HG03175 (cell line): ENCODE data around the gene ROR1.

ENCODE experiments used
- ATAC-seq: cut with Tn5 transposase; IDR thresholded peaks from one replicate; pipeline ENCODE4 v1.9.1; 2021; ENCODE audit warnings: mild to moderate bottlenecking, moderate library complexity; ENCODE audit not compliant: unreplicated experiment

Gene ROR1

DNA sequence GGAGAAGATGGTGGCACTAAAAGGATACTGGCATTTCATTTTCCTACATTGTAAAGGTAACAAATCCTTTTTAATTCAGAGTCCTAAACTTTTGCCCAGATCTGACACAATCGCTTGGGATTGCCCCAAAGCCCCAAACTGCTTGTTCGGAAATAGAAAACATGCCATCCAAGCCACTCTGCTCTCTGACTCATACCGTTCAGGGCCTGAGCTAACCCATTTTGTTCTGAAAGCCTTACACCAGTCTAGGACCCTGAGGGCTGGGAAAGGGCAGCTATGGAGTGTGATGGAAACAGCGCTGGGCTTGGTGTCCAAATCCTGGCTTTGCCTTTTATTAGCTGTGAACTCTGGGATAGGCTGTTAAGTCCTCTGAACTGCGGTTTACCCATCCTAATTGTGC is 270.2 kb downstream of the ROR1 start:
- no peak for ATAC-seq

DNA sequence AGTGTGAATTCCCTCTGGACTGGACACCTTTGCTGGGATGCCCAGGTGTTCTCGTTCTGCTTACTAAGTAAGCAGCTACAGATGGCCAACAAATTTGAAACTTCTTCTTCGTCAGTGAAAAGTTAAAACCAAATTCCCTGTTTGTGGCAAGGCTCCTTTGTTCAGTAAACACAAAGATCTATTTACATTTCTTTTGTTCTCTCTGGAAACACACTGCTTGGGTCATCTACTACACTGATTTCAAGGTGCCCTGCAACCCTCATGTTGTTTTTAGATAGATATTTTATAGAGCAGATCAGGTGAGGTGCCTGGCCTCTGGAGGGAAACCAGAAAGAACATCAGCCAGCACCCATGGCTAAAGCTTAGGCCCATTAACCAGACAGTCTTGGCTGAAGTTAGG is 272.4 kb downstream of the ROR1 start:
- no peak for ATAC-seq

DNA sequence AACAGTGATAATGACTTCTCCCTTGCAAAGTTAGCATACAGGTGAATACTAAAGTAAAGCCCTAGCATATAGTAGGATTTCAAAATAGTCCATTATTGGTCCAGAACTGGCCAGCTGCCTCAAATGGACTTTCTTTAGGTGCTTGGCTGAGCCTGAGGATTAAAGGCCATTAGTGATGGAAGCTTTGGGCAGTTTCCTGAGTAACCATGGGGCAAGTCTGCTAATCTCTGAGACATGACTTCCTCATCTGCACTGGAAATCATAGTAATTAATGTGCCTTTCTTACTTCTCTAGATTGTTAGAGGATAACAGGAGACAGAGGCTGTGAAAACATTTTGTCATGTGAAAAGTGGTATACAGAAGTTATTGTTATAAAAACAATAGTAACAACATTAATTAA is 273.1 kb downstream of the ROR1 start:
- no peak for ATAC-seq

DNA sequence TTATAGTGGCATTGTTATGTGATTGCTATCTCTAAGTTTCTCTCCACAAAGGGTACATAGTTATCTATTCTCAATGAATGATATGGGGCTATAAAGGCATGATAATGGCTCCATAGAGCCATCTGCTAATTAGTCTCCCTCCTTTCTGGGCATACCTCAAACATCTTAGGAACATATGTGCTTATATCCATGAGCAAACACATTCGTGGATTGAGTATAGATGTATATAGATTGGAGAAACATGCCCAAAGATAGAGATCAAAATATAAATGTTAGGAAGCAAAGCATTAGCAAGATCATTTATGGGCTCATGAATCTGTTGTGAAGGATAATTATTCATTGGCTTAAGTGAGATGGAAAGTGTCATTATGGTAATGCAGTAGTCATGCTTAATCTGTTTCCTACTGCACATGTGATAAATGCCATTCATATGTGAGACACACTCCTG is 273.8 kb downstream of the ROR1 start:
- no peak for ATAC-seq

DNA sequence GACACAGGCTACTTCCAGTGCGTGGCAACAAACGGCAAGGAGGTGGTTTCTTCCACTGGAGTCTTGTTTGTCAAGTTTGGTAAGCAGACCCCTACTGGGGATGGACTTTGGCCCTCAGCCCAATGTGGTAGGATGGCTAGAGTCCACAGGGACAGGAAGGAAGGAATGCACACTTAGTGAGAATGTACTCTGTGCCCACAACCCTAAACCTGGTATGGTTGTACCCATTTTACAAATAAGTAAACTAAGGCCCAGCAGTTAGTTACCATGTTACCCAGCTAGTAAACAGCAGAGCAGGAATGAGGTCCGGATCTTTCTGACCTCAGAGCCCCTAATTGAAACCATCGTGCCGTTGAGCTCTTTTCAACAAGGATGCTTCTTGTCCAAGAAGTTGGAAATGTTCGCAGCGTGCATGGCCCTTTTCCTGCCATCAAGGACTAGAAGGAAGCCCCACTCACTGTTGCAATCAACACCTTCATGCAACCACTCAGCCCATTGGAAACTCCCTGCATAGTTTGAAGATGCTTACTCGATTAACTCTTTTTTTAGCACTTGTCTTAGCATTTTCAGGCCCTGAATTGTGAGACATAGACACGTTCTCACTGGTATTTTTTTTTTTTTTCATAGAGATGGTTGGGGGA is 276.2 kb downstream of the ROR1 start:
- no peak for ATAC-seq

DNA sequence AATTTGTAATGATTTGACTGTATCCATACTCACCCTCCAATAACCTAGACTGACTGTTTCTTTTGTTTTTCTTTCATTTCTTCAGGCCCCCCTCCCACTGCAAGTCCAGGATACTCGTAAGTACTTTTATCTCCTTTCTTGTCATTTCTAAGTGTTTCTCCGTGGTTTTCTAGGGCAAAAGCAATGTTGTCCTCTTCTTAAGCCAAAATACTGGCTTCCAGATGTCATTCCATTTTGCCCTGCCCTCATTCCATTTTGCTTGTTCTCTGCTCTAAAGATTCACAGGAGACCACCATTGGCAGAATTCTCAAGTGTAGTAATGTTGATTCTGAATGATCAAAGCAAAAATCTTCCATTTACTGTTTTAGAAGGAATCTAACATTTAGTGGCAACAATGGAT is 276.8 kb downstream of the ROR1 start:
- no peak for ATAC-seq

DNA sequence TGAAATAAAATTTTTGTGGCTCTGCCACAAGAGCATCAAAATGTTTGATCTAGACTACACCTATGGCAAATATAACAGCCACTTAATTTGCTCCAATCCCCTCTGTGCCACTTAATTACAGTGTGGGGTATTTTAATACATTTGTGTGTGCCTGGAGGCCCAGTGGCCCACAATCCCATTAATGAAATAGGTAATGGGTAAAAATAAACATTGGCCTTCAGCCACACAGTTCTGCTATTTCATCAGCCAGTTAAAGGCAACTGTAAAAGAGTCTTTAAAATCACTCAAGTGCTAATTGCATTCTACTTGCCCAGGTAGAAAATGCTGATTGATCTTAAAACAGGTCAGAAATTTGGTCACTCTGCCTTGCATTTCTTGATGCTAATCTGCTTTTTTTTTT is 278.0 kb downstream of the ROR1 start:
- ATAC-seq = no peak

DNA sequence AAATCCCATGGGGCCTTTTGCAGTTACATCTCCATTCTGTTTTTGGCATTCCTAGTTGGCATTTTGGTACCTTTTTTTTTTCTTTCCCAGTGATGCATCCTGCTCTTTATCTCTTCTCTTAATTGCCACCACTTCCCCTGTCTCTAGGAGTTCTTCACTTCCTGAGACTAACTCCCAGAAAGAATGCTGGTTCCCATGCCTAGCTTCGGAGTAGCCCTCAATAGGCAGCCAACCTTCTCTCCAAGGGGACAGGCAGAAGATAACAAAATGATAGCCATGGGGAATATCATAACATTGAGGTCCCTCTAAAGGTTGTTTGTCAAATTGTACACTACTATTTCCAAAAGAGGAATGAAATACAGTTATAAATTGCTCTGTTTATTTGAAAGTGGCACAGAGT is 279.0 kb downstream of the ROR1 start:
- ATAC-seq = no peak

DNA sequence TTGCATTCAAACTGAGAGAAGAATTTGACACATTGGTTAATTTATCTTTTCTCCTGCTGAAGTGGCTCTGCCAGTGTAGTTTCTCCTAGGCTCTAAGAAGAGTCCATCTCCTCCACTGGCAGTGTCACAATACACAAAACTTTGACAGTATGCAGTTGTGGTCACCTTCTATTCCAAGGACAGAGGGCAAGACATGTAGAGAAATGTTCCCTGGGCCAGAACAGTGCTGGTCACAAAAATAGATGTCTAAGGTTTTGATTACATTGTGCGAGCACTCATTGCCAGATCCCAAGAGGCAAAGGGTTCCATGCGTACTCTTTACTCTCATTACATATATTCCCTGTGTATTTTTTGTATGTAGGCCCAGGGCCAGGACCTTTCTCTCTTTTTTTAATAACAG is 281.5 kb downstream of the ROR1 start:
- no peak for ATAC-seq

DNA sequence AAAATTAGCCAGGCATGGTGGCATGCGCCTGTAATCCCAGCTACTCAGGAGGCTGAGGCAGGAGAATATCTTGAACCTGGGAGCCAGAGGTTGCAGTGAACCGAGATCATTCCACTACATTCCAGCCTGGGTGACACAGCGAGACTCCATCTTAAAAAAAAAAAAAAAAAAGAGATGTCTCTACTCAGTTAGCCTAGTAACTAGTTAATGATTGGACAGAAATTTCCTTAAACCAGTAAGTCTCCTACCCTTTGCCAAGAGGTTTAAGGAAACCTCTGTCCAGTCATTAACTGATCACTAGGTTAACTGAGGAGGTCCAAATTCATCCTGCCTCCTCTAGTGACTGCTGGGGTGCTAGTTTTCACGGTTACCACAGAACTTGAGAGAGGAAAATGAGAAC is 285.7 kb downstream of the ROR1 start:
- no peak for ATAC-seq

DNA sequence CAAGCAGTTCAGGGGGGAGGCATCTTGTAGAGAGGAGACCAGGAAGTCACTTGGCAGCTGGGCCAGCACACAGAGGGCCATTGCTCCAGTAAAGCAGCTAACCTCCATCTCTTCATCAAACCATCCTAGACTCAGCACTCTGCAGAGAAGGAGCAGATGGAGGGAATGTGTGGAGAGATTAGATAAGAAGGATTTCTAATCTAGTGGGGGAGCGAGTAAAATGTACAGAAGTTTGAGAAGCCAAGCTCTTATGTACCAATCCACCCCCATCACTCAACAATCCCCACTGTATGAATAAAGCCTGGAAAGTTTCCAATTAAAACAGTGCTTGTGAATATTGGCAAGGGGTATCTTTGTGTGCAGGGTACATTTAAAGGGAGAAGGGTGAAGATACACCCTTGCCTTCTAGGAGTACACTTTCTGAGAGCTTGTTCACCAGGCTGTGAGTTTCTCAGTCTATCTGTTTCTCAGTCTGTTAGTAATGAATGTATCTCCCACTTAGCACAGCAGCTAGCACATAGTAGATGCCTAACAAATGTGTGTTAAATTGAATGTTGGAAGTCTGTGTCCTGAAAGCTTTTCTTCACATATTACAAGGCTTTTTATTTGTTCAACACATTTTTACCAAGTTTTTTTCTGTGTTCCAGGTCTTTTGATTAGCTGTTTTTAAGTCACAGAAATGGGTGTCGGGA is 286.9 kb downstream of the ROR1 start:
- no peak for ATAC-seq

DNA sequence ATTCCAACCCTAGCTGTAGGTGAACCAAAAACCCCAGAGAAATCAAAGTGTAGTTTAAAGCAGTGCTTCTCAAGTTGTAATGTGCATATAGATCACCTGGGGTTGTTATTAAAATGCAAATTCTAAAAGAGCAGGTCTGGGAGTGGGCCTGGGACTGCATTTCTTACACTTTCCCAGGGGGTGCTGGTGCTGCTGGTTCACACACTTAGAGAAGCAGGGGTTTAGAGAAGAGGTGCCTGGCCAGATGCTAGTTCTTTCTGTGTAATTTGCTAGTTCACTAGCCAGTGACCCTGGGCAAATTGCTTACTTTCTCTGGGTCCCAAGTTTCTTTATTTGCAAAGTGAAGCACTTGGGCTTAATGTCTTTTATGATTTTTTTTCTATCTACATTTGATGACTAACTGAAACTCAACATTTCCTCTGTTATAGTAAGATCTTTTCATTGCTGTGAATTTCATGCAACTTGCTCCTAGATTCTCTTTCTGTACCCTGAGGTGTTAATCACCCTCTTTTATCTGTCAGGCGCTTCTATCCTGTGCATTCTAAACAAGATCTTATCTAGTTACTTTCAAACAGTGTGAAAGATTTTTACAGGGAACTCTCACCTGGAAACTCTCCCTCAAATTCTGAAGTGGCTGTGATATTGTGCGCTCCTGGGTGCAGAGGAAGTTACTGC is 287.8 kb downstream of the ROR1 start:
- no peak for ATAC-seq

DNA sequence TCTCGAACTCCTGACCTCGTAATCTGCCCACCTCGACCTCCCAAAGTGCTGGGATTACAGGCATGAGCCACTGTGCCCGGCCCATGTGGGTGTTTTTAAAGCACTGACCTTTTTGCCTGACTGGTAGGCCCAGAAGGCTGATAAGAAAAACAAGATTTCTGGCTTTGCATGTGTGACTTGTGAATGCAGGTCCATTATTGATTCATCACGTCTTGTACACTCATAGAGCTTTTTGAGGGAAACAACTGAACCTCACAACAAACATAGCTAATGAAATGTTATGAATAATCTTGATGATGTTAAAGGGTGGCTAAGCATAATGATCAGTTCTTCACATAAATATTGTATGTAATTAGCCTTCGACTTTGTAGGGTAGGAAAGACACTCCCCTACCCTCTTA is 288.7 kb downstream of the ROR1 start:
- ATAC-seq = no peak

DNA sequence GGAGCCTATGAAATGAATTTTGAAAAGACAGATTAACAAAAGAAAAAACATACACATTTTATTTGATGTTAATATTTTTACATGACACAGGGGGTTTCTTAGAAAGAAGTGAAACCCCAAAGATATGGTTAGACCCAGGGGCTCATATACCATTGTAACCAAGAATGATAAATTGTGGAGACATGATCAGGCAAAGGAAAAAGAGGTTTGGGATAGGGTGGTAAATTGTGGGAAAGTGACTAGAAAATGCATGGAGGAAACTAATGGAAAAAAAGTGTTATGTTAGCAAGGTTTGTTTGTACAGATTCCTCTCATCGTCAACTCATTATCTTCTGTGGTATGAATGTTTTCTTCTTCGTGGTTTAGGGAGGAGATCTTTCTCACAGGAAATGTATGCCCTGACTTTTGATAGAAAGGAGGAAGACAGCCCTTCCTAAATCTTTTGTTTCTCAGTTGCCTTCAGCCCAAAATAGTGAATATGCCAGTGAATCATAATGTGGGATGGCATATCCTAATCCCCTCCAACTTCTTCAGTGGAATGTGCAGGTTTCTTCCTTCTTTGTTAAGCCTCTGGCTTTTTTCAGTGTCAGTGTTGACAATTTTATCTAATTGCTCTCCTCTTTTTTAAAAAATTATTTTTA is 289.2 kb downstream of the ROR1 start:
- no peak for ATAC-seq

DNA sequence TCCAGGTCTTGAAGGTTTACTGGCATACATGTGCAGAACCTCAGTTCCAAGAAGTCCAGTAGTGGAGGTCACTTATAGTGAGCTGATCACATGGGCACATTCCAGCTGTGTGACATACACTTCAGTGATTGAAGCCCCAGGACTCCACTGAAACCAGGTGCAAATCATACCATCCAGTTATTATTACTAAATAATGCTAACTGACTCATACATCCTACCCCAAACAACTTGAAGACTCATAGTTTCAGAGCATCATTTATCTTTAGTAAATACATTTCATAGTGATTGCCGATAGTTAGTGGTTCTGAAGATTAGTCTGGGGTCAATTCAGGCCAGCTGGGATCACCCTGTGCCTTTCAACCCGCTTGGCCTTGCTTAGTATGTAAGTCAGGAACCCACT is 291.8 kb downstream of the ROR1 start:
- ATAC-seq = no peak

DNA sequence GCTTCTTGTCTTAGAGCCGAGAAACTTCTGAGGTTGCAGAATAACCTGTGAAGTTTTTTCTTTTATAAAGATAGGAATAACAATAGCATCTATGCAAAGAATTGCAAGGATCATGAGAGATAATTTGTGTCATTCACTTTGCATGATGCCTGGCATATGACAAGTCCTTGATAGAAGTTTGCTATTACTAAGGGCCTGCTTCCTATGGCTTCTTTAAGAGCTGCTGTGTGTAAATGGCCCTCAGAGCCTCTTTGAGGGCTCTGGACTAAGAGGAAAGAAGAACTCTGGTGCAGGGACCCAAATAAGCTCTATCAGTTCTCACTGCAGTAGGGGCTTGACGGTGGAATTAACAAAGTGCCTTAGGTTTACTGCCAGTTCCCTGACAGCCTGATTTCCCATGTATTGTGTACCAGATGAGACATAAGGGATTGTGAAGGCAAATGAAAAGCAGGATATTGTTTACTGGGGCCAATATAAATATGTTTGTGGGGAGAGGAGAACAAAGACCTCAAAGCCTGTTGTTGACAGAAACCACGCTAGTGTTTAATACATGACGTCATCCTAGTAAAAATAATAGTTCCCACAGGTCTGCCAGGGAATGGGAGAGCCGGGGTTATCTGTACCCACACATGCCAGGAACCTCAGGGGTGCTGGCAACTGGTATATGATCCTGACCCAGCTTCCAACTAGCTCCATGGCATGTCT is 298.4 kb downstream of the ROR1 start:
- ATAC-seq = no peak

DNA sequence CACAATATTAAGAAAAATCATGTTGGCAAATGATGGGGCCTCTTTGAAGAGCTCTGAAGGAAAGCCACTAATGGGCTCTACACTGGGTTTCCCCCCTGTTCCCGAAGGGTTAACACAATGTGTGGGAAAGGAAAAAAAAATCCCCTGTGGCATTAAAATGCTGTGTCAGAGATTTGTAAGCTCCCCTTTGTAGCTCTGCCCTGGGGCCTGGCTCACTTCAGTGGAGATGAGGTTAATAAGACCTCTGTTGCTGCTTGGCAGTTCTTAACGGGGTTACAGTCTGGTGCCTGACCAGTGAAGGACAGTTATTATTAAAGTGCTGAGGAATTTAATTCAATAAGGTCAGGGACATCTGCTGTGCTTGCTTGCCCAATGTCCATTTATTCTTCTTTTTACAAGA is 299.9 kb downstream of the ROR1 start:
- no peak for ATAC-seq

DNA sequence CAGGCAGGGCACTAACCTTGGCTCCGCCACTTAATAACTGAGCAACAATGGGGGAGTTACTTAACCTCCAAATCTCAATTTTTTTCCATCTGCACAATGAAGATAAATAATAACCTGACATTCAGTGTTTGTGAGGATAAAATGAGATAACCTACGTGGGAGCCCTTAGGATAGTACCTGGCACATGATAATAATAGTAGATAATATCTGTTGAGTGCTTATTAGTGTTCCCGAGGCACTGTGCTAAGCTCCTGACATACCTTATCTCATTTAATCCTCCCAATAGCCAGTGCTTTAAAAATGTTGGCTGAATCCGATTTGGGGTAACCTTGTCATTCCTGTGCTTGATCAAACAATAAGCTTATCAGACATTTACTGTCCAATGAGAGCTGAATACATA is 300.9 kb downstream of the ROR1 start:
- no peak for ATAC-seq

DNA sequence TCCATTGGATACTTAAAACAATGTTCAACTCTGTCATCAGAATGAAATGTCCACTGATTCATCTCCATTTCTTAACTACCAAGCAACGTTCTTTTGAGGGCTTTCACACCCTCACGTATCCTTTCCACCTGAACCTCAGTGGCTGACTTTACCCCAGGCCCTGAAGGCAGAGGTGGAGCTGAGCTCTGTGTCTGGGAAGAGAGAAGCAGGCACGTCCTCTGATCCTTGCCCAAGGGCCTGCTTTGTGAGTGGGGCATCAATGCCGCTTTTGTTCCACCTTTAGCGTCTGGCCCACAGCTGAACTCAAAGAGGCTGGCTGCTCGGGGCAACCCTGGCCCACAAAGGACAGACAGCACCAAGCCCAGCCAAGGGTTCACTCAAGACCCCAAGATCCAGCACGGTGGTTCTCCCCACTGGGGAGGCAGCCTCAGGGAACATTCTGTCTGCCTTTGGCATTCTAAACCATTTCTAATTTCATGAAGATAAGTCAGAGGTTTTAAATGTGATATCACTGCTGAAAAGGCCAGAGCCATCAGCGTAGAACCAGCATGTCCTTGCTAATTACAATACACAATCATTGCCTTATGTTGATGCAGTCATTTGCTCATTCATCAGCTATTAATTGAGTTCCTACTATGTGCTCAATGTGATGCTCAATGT is 303.6 kb downstream of the ROR1 start:
- ATAC-seq = no peak

DNA sequence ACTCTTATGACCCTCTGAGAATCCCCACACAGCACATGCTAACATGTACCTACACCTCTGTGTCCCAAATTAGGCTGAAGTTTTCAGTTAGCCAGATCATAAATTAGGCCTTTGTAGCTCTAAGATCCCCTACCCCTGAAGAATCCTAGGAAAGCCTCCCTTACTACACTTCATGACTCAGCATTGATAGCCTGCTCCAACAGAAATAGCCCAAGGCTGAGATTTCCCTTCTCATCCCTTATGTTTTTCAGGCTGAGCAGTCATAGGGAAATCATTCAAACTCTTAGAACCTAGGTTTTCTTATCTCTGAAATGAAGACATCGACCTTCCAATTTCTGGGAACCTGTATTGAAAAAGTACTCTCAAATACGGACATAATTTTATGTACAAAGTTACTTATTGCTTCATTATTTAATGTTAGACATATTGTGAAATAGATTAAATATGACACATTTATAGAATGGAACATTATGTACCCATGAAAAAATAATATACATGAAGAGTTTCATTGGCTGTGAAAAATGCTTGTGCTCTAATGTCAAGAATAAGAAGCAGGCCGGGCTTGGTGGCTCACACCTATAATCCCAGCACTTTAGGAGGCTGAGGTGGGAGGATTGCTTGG is 307.2 kb downstream of the ROR1 start:
- ATAC-seq = no peak
